ENCODE results near the gene ZNF835.

ZNF835 gene

DNA sequence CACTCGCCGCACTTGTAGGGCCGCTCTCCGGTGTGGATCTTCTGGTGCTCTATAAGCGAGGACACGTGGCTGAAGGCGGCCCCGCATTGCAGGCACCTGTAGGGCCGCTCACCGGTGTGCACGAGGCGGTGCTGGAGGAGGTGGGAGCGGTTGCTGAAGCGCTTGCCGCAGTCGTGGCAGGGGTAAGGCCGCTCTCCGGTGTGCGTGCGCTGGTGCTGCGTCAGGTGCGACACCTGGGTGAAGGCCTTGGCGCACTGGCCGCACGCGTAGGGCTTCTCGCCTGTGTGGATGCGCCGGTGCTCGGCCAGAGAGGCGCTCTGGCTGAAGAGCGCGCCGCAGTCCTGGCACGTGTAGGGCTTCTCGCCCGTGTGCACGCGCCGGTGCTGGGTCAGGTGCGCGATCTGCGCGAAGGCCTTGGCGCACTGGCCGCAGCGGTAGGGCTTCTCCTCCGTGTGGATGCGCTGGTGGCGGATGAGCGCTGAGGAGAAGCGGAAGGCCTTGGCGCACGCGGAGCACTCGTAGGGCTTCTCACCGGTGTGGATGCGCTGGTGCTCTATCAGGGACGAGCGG is 7.5 kb downstream of the ZNF835 start:
- Histone ChIP-seq H3K4me3 (ENCODE audit: low read depth, low read length) (no peak overlapping the region), H3K4me1 (ENCODE audit: control insufficient read depth, insufficient read depth, low read length) (no peaks in the 10 kb centered on the region), H3K36me3 (ENCODE audit: control insufficient read depth, insufficient read depth, low read length) (no peaks in the 10 kb centered on the region), H3K9ac (ENCODE audit: low read depth, low read length) (no peak overlapping the region), H3K27me3 (ENCODE audit: control insufficient read depth, insufficient read depth, low read length) (no peaks in the 10 kb centered on the region), H3K9me3 (ENCODE audit: control insufficient read depth, insufficient read depth, low read length) (peaks cover 83% of the 10 kb centered on the region), H3K27ac (ENCODE audit: low read depth, low read length) (no peak overlapping the region)

DNA sequence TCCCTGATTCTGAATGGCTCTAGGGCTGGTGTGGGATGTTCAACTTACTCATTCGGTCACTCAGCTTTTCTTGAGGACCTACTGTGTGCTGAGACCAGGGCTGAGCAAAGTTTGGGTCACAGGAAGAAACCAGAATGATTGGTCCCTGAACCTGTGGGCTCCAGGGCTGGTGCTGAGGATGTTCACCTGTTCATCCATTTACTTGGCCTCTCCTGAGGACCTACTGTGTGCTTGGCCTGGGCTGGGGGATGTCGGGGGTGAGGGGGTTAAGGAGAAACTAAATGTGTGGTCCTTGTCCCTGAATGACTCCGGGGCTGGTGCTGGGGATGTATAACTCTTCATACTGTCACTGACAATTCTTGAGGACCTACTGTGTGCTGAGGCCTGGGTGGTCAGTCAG is 10.3 kb downstream of the ZNF835 start:
- Histone ChIP-seq H3K27ac (ENCODE audit: low read depth, low read length) (no peak overlapping the region), H3K9ac (ENCODE audit: low read depth, low read length) (no peak overlapping the region), H3K36me3 (ENCODE audit: control insufficient read depth, insufficient read depth, low read length) (no peaks in the 10 kb centered on the region), H3K4me1 (ENCODE audit: control insufficient read depth, insufficient read depth, low read length) (no peaks in the 10 kb centered on the region), H3K4me3 (ENCODE audit: low read depth, low read length) (no peak overlapping the region), H3K9me3 (ENCODE audit: control insufficient read depth, insufficient read depth, low read length) (peaks cover 81% of the 10 kb centered on the region), H3K27me3 (ENCODE audit: control insufficient read depth, insufficient read depth, low read length) (no peaks in the 10 kb centered on the region)

DNA sequence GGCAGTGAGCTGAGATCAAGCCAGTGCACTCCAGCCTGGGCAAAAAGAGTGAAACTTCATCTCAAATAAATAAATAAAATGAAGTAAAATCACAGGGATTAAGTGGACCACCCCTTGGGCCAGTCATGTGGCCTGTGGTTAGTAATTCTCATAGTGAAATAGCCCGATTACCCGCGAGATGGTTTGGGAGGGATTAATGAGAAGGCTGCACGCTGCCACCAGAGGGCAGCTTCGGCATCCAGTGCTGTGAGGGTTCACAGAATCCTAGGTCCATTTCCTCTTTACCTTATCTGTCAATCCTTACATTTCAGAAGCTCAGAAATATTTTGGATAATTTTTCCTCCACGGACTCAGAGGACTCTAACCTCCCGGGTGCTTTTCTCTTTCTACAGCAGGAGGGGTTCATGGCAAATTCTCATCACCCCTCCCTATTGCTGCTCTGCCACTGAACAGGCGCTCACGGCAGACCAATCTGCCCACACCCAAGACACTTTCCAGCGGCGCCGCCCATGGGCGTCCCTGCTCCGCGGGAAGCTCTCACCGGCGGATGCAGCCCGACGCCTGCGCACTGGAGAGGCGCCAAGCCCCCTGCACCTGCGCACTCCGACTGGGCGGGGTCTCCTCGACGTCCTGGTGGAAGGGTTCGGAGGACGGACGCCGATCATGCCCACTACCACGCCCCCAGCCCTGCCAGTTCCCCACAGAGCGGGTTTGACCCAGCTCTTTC is 11.0 kb downstream of the ZNF835 start:
- Histone ChIP-seq H3K9ac (ENCODE audit: low read depth, low read length) (no peak overlapping the region), H3K27me3 (ENCODE audit: control insufficient read depth, insufficient read depth, low read length) (no peaks in the 10 kb centered on the region), H3K9me3 (ENCODE audit: control insufficient read depth, insufficient read depth, low read length) (peaks cover 81% of the 10 kb centered on the region), H3K36me3 (ENCODE audit: control insufficient read depth, insufficient read depth, low read length) (no peaks in the 10 kb centered on the region), H3K4me1 (ENCODE audit: control insufficient read depth, insufficient read depth, low read length) (no peaks in the 10 kb centered on the region), H3K27ac (ENCODE audit: low read depth, low read length) (no peak overlapping the region), H3K4me3 (ENCODE audit: low read depth, low read length) (no peak overlapping the region)

DNA sequence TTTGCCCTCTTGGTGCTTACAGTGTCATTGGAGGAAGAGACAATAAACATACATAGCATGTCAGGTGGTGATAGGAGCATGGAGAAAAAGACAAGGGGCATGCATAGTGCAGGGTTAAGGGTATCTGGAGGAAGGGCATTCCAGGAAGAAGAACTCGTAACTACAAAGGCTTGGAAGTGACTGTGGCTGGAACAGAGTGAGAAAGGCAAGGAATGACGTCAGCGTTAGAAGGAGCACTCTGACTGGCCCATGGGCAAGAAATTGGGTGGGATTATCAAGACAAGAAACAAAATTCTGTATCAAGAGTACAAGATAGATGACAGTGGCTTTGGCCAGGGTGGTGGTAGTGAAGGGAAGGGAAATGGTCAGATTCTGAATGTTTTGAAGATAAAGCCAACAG is 17.4 kb downstream of the ZNF835 start:
- no peaks in the 10 kb centered on the region for H3K4me1 ChIP-seq (ENCODE audit: control insufficient read depth, insufficient read depth, low read length)

DNA sequence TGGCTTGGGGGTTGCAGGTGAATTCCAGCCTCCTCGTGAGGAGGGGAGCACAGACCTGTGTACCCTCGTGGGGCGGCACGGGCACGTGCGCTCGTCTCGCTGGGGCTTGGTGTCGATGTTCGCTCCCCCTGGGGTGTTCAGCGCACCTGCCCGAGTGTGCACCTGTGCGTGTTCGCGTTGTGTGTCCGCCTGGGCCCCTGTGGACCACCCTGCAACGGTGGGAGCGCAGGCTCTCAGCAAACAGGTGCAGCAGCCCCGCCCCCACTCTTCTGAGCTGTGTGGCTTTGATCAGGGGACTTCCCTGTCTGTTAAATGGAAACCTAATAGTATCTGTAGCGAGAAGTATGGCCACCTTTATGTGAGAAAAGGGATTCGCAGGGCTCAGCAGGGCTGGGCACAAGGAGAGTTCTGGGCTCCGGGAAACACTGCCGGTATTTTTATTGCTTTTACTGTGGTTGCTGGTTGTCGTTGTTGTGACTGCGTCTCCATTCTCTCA is 28.0 kb downstream of the ZNF835 start:
- Histone ChIP-seq H3K9me3 (ENCODE audit: control insufficient read depth, insufficient read depth, low read length) (peaks cover 85% of the 10 kb centered on the region), H3K36me3 (ENCODE audit: control insufficient read depth, insufficient read depth, low read length) (no peaks in the 10 kb centered on the region), H3K27me3 (ENCODE audit: control insufficient read depth, insufficient read depth, low read length) (no peaks in the 10 kb centered on the region), H3K27ac (ENCODE audit: low read depth, low read length) (no peak overlapping the region), H3K4me1 (ENCODE audit: control insufficient read depth, insufficient read depth, low read length) (no peaks in the 10 kb centered on the region), H3K4me3 (ENCODE audit: low read depth, low read length) (no peak overlapping the region), H3K9ac (ENCODE audit: low read depth, low read length) (no peak overlapping the region)

More for the DNA sequence above, 17.4 kb downstream of the ZNF835 start:
- Histone ChIP-seq H3K36me3 (ENCODE audit: control insufficient read depth, insufficient read depth, low read length) (no peaks in the 10 kb centered on the region), H3K27me3 (ENCODE audit: control insufficient read depth, insufficient read depth, low read length) (no peaks in the 10 kb centered on the region), H3K9me3 (ENCODE audit: control insufficient read depth, insufficient read depth, low read length) (peaks cover 86% of the 10 kb centered on the region), H3K4me3 (ENCODE audit: low read depth, low read length) (no peak overlapping the region), H3K27ac (ENCODE audit: low read depth, low read length) (no peak overlapping the region), H3K9ac (ENCODE audit: low read depth, low read length) (no peak overlapping the region)

DNA sequence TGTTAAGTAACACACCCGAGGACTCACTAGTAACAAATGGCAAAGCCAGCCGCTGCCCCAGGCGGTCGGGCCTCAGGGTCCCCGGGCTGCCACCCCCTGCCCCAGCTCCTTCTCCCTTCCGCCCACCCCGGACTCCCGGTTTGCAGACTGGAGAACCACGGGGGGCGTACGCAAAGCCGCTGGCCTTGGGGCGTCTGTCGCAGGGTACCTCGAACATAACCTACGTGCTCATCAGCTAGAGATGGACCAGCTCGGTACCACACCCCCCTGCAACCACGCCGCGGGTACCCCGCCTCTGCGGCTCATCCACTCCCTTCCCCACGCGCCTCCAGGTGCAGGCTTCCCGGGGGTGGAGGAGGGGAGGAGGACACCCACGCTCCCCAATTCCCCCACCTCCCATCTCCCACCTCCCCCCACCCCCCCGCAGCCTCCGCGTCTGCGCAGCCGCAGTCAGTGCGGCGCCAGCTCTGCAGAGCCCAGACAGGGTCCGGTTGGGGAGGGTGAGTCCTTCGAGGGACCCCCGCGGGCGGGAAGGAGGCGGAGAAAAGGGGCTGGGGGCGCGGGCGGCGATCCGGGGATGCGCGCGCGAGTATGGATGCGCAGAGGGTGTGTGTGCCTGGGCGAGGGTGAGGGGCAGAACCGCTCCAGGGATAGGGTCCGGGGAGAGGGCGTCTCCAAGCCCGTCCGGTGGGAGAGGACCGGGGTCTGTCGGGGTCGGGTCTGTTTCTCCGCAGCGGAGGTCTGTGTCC is 28.7 kb downstream of the ZNF835 start, which contains the start of gene SMIM17:
Gene SMIM17, plus strand, starts transcription at position 449 of the 749 bp plus-strand sequence. CDS start 2,509 bp downstream, outside the sequence.
- Histone ChIP-seq H3K27me3 (ENCODE audit: control insufficient read depth, insufficient read depth, low read length) (no peaks in the 10 kb centered on the region), H3K9me3 (ENCODE audit: control insufficient read depth, insufficient read depth, low read length) (peaks cover 80% of the 10 kb centered on the region), H3K27ac (ENCODE audit: low read depth, low read length) (no peak within 1 kb of the TSS), H3K9ac (ENCODE audit: low read depth, low read length) (no peak within 1 kb of the TSS), H3K4me1 (ENCODE audit: control insufficient read depth, insufficient read depth, low read length) (no peaks in the 10 kb centered on the region), H3K36me3 (ENCODE audit: control insufficient read depth, insufficient read depth, low read length) (no peaks in the 10 kb centered on the region), H3K4me3 (ENCODE audit: low read depth, low read length) (no peak within 1 kb of the TSS)

DNA sequence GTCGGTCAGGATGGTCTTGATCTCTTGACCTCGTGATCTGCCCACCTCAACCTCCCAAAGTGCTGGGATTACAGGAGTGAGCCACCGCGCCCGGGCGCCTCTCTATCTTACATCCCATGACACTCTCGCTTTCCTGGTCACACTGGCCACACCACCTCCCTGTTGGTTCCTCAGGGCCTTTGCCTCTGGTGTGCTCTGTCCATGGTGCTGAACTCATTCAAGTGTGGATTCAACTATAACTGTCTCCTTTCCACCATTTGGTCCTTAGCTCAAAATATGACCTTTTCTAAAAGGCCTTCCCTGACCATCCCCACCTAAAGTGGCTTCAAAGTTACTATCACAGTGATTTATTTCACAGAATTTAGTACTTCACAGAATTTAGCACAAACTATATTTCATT is 32.3 kb downstream of the ZNF835 start:
- Histone ChIP-seq H3K4me3 (ENCODE audit: low read depth, low read length) (no peak overlapping the region), H3K4me1 (ENCODE audit: control insufficient read depth, insufficient read depth, low read length) (no peaks in the 10 kb centered on the region), H3K9me3 (ENCODE audit: control insufficient read depth, insufficient read depth, low read length) (peaks cover 64% of the 10 kb centered on the region), H3K27me3 (ENCODE audit: control insufficient read depth, insufficient read depth, low read length) (no peaks in the 10 kb centered on the region), H3K9ac (ENCODE audit: low read depth, low read length) (no peak overlapping the region), H3K36me3 (ENCODE audit: control insufficient read depth, insufficient read depth, low read length) (no peaks in the 10 kb centered on the region), H3K27ac (ENCODE audit: low read depth, low read length) (no peak overlapping the region)

DNA sequence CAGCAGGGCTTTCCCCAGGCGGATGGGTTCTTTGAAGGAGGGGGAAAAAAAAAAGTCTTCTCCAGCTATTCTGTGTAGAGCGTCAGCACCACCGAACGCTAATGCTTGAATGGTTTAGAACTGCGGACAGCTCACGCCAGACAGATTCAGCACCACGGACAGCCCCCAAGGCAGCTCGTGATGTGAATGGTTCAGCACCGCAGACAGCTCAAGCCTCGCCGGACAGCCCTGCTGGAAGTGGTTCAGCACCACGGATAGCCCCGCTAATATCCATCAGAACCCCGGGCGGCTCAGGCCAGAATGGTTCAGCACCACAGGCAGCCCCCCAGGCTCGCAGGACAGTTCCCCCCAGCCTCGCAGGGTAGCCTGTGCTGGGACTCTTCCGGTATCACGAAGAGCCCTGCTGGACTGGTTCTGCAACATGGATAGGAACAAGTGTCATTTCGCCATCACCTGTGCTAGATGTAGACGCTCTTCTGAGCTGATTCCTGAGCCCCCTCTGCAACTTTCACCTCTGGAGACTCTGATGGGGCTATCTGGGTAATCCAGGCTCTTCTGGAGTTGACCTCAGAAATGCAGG is 33.5 kb downstream of the ZNF835 start:
- Histone ChIP-seq H3K9ac (ENCODE audit: low read depth, low read length) (no peak overlapping the region), H3K4me3 (ENCODE audit: low read depth, low read length) (no peak overlapping the region), H3K9me3 (ENCODE audit: control insufficient read depth, insufficient read depth, low read length) (peaks cover 63% of the 10 kb centered on the region), H3K36me3 (ENCODE audit: control insufficient read depth, insufficient read depth, low read length) (no peaks in the 10 kb centered on the region), H3K27ac (ENCODE audit: low read depth, low read length) (no peak overlapping the region), H3K27me3 (ENCODE audit: control insufficient read depth, insufficient read depth, low read length) (no peaks in the 10 kb centered on the region), H3K4me1 (ENCODE audit: control insufficient read depth, insufficient read depth, low read length) (no peaks in the 10 kb centered on the region)

DNA sequence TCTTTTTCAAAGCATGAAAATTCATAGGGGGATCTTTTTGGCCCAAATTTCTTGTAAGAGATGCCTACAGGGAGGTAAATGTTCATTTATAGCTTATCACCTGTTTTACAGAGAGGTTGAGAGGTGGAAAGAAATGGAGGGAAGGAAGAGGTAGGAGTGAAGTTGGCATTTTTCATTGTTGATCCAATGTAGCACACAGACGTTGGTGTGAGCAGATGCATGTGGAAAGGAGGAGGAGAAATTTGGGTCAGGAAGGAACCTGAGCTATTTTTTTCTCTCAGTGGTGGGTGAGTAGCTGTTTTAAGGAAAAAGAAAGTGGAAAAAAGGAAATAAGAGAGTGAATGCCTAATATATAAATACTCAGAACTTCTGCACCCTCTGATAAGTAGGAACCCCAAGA is 38.5 kb downstream of the ZNF835 start:
- Histone ChIP-seq H3K9ac (ENCODE audit: low read depth, low read length) (no peak overlapping the region), H3K27ac (ENCODE audit: low read depth, low read length) (no peak overlapping the region), H3K9me3 (ENCODE audit: control insufficient read depth, insufficient read depth, low read length) (peaks cover 73% of the 10 kb centered on the region), H3K27me3 (ENCODE audit: control insufficient read depth, insufficient read depth, low read length) (no peaks in the 10 kb centered on the region), H3K4me1 (ENCODE audit: control insufficient read depth, insufficient read depth, low read length) (no peaks in the 10 kb centered on the region), H3K4me3 (ENCODE audit: low read depth, low read length) (no peak overlapping the region), H3K36me3 (ENCODE audit: control insufficient read depth, insufficient read depth, low read length) (no peaks in the 10 kb centered on the region)

DNA sequence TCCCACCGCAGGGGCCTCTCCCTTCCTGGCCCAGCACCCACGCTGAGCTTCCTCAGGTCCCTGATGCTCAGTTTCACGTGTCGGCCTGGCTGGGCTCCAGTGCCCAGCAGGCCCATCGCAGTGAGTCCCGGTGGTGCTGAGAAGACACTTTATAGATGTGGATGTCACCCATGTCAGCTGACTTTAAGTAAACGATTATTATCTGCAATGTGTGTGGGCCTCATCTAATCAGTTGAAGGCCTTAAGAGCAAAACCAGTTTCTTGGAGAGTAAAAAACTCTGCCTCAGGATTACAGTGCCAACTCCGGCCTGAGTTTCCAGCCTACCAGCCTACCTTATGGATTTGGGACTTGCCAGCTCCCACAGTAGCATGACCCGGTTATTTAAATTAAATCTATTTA is 45.8 kb downstream of the ZNF835 start:
- Histone ChIP-seq H3K4me3 (ENCODE audit: low read depth, low read length) (no peak overlapping the region), H3K4me1 (ENCODE audit: control insufficient read depth, insufficient read depth, low read length) (no peaks in the 10 kb centered on the region), H3K27ac (ENCODE audit: low read depth, low read length) (no peak overlapping the region), H3K36me3 (ENCODE audit: control insufficient read depth, insufficient read depth, low read length) (peaks cover 18% of the 10 kb centered on the region), H3K9ac (ENCODE audit: low read depth, low read length) (no peak overlapping the region), H3K9me3 (ENCODE audit: control insufficient read depth, insufficient read depth, low read length) (peaks cover 91% of the 10 kb centered on the region), H3K27me3 (ENCODE audit: control insufficient read depth, insufficient read depth, low read length) (no peaks in the 10 kb centered on the region)
